Measurements from ENCODE around the gene STYXL1. TPM values are rescaled to one million over a fixed set of nuclear protein-coding genes. Genes with fewer than 3 reads are reported as not detected.

STYXL1 gene
- total and polyA plus RNA-seq, 4 donors: 22.7 to 34.0 (median 29.4) TPM

DNA sequence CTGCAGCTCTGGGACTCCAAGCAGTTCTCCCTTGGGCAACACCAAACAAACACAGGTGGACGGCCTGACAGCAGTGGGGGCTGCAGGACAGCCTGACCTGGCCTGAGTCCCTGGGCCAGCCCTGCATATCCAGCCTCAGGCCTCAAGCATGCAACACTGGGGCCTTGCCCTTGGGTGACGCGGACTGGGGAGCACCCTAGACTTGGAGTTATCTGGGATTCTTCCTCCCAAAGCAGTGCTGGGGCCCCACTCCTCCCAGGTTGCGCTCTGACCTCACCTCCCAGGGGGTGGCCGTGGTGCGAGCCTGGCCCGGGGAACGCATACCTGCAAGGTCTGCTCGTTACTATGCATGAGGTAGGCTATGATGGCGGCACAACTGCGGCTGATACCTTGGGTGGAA lies 47.2 kb downstream of the STYXL1 start:
- WGBS (ENCODE audit: insufficient coverage): 94% methylated on average over 11 of the region's 11 CpGs
- Histone ChIP-seq H3K27ac (ENCODE audit: low read depth, low read length) (no peak overlapping the region), H3K4me3 (ENCODE audit: low read depth, low read length) (no peak overlapping the region), H3K27me3 (ENCODE audit: control insufficient read depth, insufficient read depth, low read length) (no peaks in the 10 kb centered on the region), H3K36me3 (ENCODE audit: control insufficient read depth, insufficient read depth, low read length) (peaks cover 59% of the 10 kb centered on the region), H3K4me1 (ENCODE audit: control insufficient read depth, insufficient read depth, low read length) (peaks cover 1% of the 10 kb centered on the region), H3K9me3 (ENCODE audit: control insufficient read depth, insufficient read depth, low read length) (no peaks in the 10 kb centered on the region)
- no peak for DNase-seq (ENCODE audit: low read depth in 4 of 6, low spot score in 6 of 6)

DNA sequence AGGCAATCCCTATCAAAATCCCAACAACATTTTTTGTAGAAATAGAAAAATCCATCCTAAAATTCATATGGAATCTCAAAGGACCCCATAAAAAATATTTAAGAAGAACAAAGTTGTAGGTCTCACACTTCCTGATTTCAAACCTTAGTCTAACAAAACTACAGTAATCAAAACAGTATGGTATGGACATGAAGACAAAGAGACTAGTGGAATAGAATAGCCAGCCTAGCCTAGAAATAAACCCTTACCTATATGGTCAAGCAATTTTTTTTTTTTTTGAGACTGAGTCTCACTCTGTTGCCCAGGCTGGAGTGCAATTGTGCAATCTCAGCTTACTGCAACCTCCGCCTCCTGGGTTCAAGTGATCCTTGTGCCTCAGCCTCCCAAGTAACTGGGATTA lies 49.8 kb downstream of the STYXL1 start:
- 100% methylated on average over 1 of the region's 1 CpG for WGBS (ENCODE audit: insufficient coverage)
- H3K36me3 ChIP-seq (ENCODE audit: control insufficient read depth, insufficient read depth, low read length): peaks cover 44% of the 10 kb centered on the region

DNA sequence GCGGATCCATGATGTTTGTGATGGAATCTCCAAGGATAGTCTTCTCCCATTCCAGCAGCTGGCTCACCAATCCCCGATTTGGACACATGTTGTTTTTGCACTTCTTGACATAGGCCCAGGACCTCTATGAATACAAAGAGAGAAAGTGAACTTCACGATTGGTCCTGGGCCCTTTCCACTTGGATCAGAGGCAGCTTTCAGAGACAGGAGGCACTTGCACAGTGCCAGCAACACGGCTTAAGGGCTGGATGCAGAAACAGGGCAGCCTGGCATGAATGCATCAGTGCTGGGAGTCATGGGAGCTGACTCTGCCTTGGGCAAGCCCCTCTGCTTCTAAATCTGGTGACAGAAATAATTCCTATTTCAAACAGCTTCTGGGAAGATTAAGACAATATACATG lies 51.3 kb downstream of the STYXL1 start:
- DNase-seq (ENCODE audit: low read depth in 4 of 6, low spot score in 6 of 6): no peak
- H3K4me1 ChIP-seq (ENCODE audit: control insufficient read depth, insufficient read depth, low read length): peaks cover 31% of the 10 kb centered on the region
- peaks cover 38% of the 10 kb centered on the region for H3K36me3 ChIP-seq (ENCODE audit: control insufficient read depth, insufficient read depth, low read length)
- H3K4me3 ChIP-seq (ENCODE audit: low read depth, low read length): no peak overlapping the region
- H3K27me3 ChIP-seq (ENCODE audit: control insufficient read depth, insufficient read depth, low read length): no peaks in the 10 kb centered on the region
- H3K9me3 ChIP-seq (ENCODE audit: control insufficient read depth, insufficient read depth, low read length): no peaks in the 10 kb centered on the region
- WGBS (ENCODE audit: insufficient coverage): 58% methylated on average over 2 of the region's 4 CpGs
- no peak overlapping the region for H3K27ac ChIP-seq (ENCODE audit: low read depth, low read length)

More for the DNA sequence above, 49.8 kb downstream of the STYXL1 start:
- H3K27ac ChIP-seq (ENCODE audit: low read depth, low read length): no peak overlapping the region
- H3K4me1 ChIP-seq (ENCODE audit: control insufficient read depth, insufficient read depth, low read length): peaks cover 24% of the 10 kb centered on the region
- no peak overlapping the region for H3K4me3 ChIP-seq (ENCODE audit: low read depth, low read length)
- H3K27me3 ChIP-seq (ENCODE audit: control insufficient read depth, insufficient read depth, low read length): no peaks in the 10 kb centered on the region
- H3K9me3 ChIP-seq (ENCODE audit: control insufficient read depth, insufficient read depth, low read length): no peaks in the 10 kb centered on the region
- DNase-seq (ENCODE audit: low read depth in 4 of 6, low spot score in 6 of 6): no peak

DNA sequence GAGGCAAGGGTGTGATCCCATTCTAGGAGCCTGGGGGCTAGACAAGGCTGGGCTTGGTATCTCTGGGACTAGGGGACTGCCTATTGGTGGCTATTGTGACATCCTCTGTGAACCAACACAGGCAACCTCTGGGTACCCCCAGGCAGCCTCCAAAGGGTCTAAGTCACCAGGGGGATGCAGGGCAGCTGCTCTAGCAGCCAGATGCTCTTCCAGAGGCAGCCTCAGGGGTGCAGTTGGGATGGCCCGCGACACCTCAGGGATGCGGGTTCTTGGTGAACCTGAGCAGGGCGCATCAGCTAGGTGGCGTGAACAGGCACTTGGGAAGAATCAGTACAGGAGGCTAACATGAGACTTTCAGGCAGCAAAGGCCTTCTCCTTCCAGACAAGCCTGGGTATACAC lies 51.8 kb downstream of the STYXL1 start:
- Histone ChIP-seq H3K4me1 (ENCODE audit: control insufficient read depth, insufficient read depth, low read length) (peaks cover 31% of the 10 kb centered on the region), H3K4me3 (ENCODE audit: low read depth, low read length) (no peak overlapping the region), H3K36me3 (ENCODE audit: control insufficient read depth, insufficient read depth, low read length) (peaks cover 37% of the 10 kb centered on the region), H3K9me3 (ENCODE audit: control insufficient read depth, insufficient read depth, low read length) (no peaks in the 10 kb centered on the region), H3K27ac (ENCODE audit: low read depth, low read length) (no peak overlapping the region), H3K27me3 (ENCODE audit: control insufficient read depth, insufficient read depth, low read length) (no peaks in the 10 kb centered on the region)
- no peak for DNase-seq (ENCODE audit: low read depth in 4 of 6, low spot score in 6 of 6)
- WGBS (ENCODE audit: insufficient coverage): 97% methylated on average over 5 of the region's 5 CpGs

DNA sequence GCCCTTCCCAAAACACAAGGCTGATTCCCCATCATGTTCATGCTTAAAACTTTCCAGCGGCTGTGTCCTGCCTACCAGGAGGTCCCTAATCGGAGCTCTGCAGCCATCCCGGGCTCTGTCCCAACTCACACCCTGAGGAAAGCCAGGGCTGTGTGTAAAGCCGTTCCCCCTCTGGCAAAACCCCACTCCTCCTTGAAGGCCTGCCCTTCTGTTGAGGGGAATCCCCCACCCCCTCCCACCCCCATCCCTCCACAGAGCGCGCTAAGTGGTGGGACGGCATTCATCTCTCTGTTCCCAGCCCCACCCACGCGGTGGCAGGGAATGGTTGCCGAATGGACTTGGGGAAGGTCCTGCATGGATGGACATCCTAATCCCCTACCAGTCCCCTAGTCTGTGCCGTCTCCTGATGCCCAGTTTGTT lies 52.7 kb downstream of the STYXL1 start:
- Histone ChIP-seq H3K4me1 (ENCODE audit: control insufficient read depth, insufficient read depth, low read length) (peaks cover 33% of the 10 kb centered on the region), H3K36me3 (ENCODE audit: control insufficient read depth, insufficient read depth, low read length) (peaks cover 32% of the 10 kb centered on the region), H3K27ac (ENCODE audit: low read depth, low read length) (peak overlapping the region; percentile 79), H3K27me3 (ENCODE audit: control insufficient read depth, insufficient read depth, low read length) (no peaks in the 10 kb centered on the region), H3K4me3 (ENCODE audit: low read depth, low read length) (peak overlapping the region; percentile 73), H3K9me3 (ENCODE audit: control insufficient read depth, insufficient read depth, low read length) (no peaks in the 10 kb centered on the region)
- WGBS (ENCODE audit: insufficient coverage): 12% methylated on average over 5 of the region's 11 CpGs
- DNase-seq (ENCODE audit: low read depth in 4 of 6, low spot score in 6 of 6): no peak

DNA sequence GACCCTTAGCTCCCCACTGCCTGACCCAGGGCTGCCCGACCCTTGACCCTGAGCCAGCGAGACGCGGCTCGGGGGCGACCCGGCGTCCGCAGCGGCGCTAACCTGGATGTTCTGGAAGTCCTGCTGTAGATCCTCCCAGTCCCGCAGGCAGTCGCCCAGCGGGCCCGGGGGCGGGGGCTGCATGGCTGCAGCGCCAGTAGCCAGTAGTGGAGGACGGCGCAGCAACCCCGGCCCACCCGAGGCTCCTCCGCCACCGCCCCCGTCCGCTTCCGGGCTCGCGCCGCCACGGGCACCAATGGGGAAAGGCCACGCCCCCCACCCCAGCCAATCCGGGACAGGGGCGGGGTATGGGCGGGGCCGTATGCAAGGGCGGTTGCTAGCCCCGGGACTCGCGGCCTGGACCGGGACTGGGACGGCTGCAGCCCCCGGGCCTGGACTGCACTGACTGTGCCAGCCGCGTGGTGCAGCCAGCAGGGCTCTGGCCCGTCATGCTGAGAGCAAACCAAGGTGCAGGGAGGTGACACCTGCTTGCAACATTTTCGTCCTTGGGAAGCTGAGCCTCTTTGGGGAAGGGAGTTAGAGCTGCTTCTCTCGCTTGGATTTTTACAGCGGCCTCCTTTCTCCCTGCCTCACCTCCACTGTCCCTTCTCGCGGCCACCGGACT lies 53.3 kb downstream of the STYXL1 start, which contains the start of gene TMEM120A:
Gene TMEM120A, minus strand, starts transcription at position 208 of the 664 bp plus-strand sequence. Its CDS starts 25 bp downstream, at position 183.
- H3K27me3 ChIP-seq (ENCODE audit: control insufficient read depth, insufficient read depth, low read length): no peaks in the 10 kb centered on the region
- peaks cover 29% of the 10 kb centered on the region for H3K36me3 ChIP-seq (ENCODE audit: control insufficient read depth, insufficient read depth, low read length)
- peak; percentile 81 to 98 (median 89) for DNase-seq (ENCODE audit: low read depth in 4 of 6, low spot score in 6 of 6)
- no peaks in the 10 kb centered on the region for H3K9me3 ChIP-seq (ENCODE audit: control insufficient read depth, insufficient read depth, low read length)
- peak within 1 kb of the TSS; percentile 73 for H3K4me3 ChIP-seq (ENCODE audit: low read depth, low read length)
- H3K27ac ChIP-seq (ENCODE audit: low read depth, low read length): peak within 1 kb of the TSS; percentile 85
- WGBS (ENCODE audit: insufficient coverage): under 1% methylated on average over 50 of the region's 51 CpGs
- H3K4me1 ChIP-seq (ENCODE audit: control insufficient read depth, insufficient read depth, low read length): peaks cover 38% of the 10 kb centered on the region

DNA sequence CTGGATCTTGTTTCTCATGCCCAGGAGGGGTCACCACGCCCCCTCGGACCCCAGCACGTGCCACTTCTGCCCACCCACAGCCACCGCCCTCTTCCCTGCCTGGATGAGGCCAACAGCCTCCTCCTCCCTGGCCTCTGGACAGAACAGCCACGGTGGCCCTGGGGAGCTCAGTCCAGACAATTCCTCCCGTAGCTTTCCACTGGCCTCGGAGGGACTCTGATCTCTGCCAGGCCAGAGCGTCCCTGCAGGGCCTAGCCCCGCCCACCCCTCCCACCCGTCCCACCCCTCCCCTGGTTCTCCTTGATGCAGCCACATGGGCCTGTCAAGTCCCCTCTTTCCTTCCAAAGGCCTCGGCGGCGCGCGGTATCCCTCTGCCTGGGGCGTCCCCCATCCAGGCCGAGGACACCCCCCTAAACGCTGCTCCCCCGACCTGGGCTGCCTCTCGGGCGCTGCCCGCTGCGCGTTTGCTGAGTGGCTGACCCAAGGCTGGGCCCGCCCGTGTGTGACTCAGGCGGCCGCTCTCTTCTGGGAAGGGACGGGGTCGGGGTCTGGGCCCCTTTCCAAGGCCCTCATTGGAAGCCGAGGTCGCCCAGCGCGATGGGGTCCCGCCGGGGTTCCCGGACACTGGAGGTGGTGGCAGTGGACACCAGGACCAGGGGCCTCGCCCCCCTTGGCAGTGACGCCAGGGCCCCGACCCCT lies 54.0 kb downstream of the STYXL1 start:
- no peaks in the 10 kb centered on the region for H3K9me3 ChIP-seq (ENCODE audit: control insufficient read depth, insufficient read depth, low read length)
- WGBS (ENCODE audit: insufficient coverage): under 1% methylated on average over 36 of the region's 40 CpGs
- H3K36me3 ChIP-seq (ENCODE audit: control insufficient read depth, insufficient read depth, low read length): peaks cover 32% of the 10 kb centered on the region
- H3K4me3 ChIP-seq (ENCODE audit: low read depth, low read length): peak overlapping the region; percentile 73
- peak in 2 of 6 donors; percentile 43 to 72 for DNase-seq (ENCODE audit: low read depth in 4 of 6, low spot score in 6 of 6)
- H3K4me1 ChIP-seq (ENCODE audit: control insufficient read depth, insufficient read depth, low read length): peaks cover 44% of the 10 kb centered on the region
- H3K27ac ChIP-seq (ENCODE audit: low read depth, low read length): peak overlapping the region; percentile 85
- H3K27me3 ChIP-seq (ENCODE audit: control insufficient read depth, insufficient read depth, low read length): no peaks in the 10 kb centered on the region

DNA sequence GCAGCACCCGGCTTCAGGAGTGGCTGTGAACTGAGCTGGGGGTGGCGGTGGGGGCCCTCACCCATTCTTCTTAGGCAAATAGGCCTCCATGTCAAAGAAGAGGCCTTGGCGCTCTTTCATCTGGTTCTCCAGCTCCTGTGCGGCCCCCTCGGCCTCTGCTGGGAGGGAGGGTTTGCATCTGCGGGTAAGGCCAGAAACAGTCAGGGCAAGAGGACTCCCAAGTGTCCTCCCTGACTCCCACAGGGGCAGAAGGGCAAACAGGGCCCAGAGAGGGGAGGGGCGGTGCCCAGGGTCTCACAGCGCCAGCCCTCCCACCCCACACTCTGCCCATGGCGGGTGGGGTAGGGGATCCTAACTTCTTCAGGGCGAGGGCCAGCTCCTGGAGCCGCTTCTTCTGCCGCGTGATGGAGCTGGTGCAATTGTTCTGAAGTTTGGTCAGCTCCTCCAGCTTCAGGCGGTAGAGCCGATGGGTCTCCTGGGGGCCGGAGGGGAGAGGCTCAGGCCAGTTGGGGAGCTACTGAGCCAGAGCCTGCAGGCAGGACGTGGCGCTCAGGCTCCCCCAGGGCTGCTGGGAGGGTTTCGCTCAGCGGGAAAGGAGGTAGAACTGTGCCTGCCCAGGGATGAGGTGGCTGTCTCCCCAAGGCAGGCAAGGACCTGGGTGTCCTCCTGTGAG lies 55.6 kb downstream of the STYXL1 start:
- peaks cover 44% of the 10 kb centered on the region for H3K36me3 ChIP-seq (ENCODE audit: control insufficient read depth, insufficient read depth, low read length)
- H3K27ac ChIP-seq (ENCODE audit: low read depth, low read length): no peak overlapping the region
- H3K27me3 ChIP-seq (ENCODE audit: control insufficient read depth, insufficient read depth, low read length): no peaks in the 10 kb centered on the region
- no peak for DNase-seq (ENCODE audit: low read depth in 4 of 6, low spot score in 6 of 6)
- H3K4me3 ChIP-seq (ENCODE audit: low read depth, low read length): no peak overlapping the region
- H3K9me3 ChIP-seq (ENCODE audit: control insufficient read depth, insufficient read depth, low read length): no peaks in the 10 kb centered on the region
- H3K4me1 ChIP-seq (ENCODE audit: control insufficient read depth, insufficient read depth, low read length): peaks cover 44% of the 10 kb centered on the region
- 72% methylated on average over 10 of the region's 20 CpGs for WGBS (ENCODE audit: insufficient coverage)

DNA sequence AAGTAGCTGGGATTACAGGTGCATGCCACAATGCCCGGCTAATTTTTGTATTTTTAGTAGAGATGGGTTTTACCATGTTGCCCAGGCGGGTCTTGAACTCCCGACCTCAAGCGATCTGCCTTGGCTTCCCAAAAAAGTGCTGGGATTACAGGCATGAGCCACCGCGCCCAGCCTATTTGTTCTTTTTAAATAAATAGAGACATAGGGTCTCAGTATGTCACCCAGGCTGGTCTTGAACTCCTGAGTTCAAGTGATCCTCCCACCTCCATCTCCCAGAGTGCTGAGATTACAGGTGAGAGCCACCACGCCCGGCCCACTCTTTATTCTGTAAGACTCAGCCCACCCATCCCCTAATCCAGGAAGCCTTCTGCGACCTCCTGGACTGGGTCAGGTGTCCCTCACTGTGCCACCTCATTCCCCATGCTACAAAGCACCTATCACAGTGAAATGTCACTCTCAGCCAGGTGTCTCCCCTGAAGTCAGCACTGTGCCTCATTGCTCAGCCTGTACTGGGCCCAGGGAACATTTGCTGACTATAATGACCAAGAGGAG lies 56.2 kb downstream of the STYXL1 start:
- Histone ChIP-seq H3K4me3 (ENCODE audit: low read depth, low read length) (no peak overlapping the region), H3K27me3 (ENCODE audit: control insufficient read depth, insufficient read depth, low read length) (no peaks in the 10 kb centered on the region), H3K9me3 (ENCODE audit: control insufficient read depth, insufficient read depth, low read length) (no peaks in the 10 kb centered on the region), H3K4me1 (ENCODE audit: control insufficient read depth, insufficient read depth, low read length) (peaks cover 44% of the 10 kb centered on the region), H3K27ac (ENCODE audit: low read depth, low read length) (no peak overlapping the region), H3K36me3 (ENCODE audit: control insufficient read depth, insufficient read depth, low read length) (peaks cover 49% of the 10 kb centered on the region)
- DNase-seq (ENCODE audit: low read depth in 4 of 6, low spot score in 6 of 6): no peak
- 96% methylated on average over 9 of the region's 9 CpGs for WGBS (ENCODE audit: insufficient coverage)
